HG02588 (cell line): ENCODE measurements around the gene RAB3D.
A peak's percentile ranks its signal among the peaks of the same experiment; 100 is the strongest.
"Not testable (repeated sequence)": the region's sequence is repeated elsewhere in the genome, so short reads cannot be mapped to it uniquely, and the experiment has no call there.

ENCODE experiments used
- ATAC-seq: cut with Tn5 transposase; IDR thresholded peaks from one replicate; pipeline ENCODE4 v1.9.1; 2021; ENCODE audit warnings: mild to moderate bottlenecking, moderate library complexity; ENCODE audit not compliant: unreplicated experiment

RAB3D gene

DNA sequence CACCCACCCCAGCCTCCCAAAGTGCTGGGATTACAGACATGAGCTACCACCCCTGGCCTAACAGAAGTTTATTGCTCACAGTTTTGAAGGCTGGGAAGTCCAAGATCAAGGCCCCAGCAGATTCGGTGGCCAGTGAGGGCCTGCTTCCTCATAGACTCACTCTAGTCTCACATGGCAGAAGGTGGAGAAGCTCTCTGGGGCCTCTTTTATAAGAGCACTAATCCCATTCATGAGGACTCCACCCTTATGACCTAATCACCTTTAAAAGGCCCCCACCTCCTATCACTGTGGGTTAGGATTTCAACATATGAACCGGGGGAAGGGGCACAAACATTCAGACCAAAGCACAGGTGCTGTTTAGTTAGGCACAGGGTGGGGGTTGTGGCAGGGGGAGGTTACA, 28.1 kb upstream of the RAB3D start:
- no peak for ATAC-seq

DNA sequence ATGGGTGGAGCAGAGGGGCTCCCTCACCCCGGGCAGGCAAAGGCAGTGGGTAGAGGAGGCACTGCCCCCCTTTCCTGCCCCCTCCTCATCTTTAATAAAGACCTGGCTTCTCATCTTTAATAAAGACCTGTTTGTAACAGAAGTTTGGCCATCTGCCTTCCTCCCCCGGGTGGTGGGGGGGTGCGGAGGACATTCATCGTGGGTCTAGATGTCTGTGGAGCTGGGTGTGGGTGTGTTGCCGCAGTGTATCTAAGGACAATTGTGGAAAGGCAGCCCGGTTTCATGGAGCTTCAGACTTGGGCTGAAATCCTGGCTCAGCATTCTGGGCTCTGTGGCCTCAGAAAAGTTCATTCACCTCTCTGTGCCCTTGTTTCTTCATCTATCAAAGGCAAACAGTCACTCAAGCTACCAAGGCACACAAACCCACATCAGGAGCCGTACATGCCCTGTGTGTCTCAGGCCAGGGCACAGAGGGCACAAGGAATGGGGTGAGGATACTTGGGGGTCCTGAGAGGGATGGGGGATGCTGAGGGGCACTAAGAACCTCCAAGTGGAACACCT, 26.2 kb upstream of the RAB3D start:
- ATAC-seq, result no peak

DNA sequence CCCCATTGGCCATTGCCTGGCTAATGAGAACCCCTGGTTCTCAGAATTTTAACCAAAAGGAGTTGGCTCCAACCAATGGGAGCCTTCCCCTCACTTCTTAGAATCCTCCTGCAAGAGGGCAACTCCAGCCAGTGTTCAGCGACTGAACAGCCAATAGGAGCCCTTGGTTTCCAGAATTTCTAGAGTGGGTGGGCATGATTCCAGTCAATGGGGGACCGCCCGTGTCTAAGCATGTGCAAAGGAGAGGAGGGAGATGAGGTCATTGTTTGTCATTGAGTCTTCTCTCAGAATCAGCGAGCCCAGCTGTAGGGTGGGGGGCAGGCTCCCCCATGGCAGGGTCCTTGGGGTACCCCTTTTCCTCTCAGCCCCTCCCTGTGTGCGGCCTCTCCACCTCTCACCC, 25.5 kb upstream of the RAB3D start:
- ATAC-seq, result no peak

DNA sequence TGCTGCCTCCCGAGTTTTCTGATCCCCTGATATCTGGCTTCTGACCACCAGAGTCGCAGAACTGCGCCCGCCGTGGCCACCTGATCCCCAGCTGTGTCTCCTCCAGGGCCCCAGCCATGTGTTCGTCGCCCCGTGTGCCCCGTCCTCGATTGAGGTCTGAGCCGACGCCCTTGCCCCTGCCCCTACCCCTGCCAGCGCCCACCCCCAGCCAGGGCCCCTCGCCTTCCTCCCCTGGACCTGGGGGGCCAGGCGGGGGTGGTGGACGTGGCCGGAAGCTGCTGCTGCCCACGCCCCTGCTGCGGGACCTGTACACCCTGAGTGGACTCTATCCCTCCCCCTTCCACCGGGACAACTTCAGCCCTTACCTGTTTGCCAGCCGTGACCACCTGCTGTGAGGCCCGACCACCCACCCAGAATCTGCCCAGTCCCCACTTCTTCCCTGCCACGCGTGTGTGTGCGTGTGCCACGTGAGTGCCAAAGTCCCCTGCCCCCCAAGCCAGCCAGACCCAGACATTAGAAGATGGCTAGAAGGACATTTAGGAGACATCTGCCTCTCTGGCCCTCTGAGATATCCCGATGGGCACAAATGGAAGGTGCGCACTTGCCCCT, 24.9 kb upstream of the RAB3D start:
- ATAC-seq, result no peak

DNA sequence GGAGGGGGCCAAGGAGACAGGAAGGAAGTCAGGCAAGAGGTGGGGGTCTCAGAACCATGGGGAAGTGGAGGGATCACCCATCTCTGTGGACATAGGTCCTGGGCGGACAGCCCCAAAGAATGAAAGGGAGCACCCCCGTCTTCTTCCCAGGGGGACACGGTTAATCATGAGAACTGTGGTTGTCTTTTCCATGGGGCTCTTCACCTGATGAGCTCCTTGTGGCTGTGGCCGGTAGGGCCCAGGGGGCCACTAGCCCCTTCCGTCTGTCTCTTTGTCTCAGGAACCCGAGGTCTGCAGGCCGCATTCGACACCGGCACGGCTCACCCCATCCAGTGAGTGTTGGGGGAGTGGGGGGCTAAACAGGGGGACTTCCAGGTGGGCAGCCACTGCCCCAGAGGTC, 24.4 kb upstream of the RAB3D start:
- ATAC-seq, result no peak

DNA sequence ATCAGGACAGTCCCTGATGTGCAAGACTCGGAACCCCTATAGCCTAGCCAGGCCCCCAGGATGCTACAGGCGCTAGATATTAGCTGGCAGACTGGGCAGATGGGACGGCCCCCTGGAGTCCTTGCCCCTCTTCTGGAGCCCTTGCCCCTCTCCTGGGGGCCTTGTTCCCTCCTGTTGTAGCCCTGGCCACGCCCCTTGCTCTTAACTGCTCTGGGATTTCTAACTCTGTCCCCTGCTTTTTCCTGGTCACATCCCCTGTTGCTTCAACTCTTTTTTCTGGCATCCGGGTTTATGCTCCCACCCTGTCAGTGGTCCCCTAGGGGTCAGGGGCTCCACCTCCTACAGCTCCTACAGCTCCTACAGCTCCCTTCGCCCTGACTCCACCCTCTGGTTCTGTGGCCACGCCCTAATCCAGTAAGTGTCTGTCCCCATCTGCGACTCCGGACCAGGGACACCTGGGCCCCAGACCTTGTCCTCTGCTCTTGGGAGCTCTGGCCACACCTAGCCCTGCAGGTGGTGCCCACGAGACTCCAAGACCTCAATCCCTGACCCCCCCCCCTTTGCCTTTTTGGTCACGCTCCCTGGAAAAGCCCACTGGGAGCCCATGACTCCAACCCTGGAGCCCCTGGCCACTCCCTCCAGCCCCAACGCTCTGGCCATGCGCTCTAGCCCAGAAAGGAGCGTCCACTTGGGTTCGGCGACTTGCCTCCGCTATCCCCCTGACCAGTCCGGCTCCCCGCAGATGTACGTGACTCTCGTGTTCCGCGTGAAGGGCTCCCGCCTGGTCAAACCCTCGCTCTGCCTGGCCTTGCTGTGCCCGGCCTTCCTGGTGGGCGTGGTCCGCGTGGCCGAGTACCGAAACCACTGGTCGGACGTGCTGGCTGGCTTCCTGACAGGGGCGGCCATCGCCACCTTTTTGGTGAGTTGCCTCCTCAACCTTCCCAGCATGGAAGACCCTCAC, 22.6 kb upstream of the RAB3D start:
- no peak for ATAC-seq

DNA sequence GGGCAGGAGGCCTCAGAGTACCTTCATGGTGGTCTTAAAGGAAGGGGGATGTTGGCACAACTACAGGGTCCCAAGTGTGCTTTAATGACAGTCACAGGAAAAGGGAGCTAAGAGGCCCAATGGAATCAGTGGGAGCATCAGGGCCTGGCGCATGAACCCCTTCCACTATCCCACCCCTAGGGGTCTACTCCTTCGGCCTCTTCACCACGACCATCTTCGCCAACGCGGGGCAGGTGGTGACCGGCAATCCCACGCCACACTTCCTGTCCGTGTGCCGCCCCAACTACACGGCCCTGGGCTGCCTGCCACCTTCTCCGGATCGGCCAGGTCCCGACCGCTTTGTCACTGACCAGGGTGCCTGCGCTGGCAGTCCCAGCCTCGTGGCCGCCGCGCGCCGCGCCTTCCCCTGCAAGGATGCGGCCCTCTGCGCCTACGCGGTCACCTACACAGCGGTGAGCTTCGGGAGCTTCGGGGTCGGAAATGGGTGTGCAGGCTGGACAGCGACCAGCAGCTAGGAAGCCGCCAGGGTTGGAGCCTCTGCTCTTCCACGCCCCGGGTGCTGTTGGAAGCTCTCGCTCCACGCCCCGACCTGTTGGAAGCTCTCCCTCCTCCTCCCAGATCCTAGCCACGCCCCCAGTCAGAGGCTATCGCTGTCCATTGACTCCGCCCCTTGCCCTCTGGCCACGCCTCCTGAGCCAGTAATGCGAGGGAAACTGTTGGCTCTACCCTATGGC, 21.7 kb upstream of the RAB3D start:
- ATAC-seq, result no peak

DNA sequence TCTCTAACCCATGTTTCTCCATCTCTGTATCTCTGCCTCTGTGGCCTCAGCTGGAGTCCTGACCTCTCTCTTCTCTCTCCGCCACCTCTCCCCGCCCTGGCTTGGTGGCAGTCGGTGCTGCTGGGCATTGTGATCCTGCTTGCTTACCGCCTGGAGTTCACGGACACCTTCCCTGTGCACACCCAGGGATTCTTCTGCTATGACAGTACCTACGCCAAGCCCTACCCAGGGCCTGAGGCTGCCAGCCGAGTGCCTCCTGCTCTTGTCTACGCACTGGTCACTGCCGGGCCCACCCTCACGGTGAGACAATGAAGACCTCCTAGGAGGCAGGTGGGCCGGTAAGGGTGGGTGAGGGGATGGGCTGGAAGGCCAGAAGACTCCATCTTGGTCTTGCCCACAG, 20.0 kb upstream of the RAB3D start:
- no peak for ATAC-seq

DNA sequence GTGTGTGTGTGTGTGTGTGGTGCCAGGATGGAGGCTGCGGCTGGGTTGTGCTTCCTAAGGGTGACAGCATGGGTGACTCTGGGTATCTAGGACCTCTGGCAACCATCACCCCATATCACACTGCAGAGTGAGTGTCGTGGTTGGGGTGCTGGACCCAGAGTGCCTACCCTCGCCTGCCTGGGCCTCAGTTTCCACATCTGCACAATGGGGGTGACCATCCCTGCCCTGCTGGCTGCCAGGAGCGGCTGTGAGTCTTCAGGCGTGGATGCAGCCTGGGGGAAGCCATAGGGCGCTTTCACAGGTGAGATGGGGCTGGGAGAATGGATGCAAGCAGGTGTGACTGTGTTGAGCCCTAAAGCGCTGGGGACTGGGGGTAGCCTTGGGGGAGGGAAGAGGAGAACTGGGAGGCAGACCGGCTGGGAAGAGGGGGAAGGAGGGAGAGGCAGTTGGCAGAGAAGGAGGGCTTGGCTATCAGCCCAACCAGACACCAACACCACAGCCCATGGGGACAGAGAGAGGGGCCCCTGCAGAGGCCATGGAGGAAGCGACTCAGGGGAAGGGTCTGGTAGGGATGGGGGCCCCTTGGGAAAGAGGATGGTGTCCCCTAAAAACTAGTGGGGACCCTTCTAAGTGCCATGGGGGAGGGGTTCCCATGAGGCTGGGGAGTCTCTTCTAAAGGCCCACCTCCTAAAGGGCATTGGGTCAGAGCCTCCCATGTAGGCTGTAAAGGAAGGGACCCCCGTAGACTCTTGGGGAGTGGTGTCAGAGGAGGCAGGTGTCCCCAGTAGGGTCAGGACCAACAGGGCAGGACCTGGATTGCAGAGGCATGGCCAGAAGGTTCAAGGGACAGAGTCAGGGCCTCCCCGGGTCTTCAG, 17.5 kb upstream of the RAB3D start:
- no peak for ATAC-seq

DNA sequence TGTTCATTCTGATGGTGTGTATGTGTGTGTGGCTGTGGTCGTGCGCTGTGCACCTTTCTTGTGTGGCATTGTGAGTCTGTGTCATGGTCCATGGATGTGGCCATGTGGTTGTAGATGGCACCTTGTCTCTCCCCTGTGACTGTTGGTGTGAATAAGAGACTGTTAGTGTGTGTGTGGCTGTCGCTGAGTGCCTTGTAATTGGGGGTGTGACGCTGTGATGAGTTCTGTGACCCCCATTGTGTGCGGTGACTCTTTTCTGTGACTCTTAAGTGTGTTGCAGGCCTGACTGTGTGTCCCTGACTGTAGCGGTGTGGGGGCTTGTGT, 16.6 kb upstream of the RAB3D start:
- ATAC-seq, result no peak

DNA sequence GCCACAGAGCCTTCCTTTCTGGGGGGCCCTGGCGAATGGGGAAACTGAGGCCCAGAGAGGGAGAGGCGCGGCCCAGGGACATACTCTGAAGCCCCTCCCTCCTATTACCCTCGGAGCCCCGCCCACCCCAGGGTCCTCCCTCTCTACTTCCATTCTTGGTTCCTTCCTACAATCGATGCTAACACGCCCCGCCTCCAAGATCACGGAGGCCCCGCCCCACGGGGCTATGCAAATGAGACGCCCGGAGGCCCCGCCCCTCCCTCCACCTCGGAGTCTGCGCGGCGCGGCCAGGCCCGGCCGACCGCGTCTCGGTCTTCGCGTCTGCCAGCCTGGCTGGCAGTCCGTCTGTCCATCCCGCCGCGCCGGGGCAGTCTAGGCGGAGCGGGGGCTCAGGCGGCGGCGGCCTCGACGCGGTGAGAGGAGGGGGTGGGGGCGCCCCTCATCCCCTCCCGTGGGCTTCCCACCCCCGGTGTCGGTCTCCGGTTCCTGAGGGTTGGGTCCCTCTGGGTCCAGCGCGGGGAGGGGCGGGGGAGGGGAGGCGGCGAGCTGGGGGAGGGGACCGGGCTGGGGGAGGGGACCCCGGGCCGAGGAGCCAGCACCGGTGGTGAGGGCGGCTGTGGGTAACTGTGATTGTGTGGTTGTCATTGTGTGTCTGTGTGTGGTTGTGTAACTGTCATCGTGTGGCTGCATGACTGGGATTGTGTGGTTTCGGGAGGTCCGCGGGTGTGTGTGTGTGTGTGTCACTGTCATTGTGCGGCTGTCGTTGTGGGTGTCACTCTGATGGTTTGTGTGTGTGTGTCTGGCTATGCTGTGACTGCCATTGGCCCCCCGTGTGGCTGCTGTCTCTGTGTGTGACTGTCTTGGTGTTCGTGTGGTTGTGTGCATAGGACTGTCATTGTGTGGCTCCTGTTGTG, 16.0 kb upstream of the RAB3D start, which contains the start of gene PLPPR2:
Gene PLPPR2, plus strand, starts transcription at position 273 of the 914 bp plus-strand sequence. CDS start 2,242 bp downstream, outside the sequence.
- ATAC-seq, result peak; percentile 46

DNA sequence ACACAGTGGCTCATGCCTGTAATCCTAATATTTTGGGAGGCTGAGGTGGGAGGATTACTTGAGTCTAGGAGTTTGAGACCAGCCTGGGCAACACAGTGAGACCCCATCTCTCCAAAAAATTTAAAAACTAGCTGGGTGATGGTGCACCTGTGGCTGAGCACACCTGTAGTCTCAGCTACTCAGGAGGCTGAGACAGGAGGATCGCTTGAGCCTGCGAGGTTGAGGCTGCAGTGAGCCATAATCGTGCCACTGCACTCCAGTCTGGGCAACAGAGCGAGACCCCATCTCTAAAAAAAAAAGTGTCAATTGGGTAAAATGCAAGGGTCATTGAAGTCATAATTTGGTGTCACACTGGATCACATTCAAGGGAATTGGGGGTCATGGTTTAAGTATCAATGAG, 14.6 kb upstream of the RAB3D start:
- not testable (repeated sequence) for ATAC-seq

DNA sequence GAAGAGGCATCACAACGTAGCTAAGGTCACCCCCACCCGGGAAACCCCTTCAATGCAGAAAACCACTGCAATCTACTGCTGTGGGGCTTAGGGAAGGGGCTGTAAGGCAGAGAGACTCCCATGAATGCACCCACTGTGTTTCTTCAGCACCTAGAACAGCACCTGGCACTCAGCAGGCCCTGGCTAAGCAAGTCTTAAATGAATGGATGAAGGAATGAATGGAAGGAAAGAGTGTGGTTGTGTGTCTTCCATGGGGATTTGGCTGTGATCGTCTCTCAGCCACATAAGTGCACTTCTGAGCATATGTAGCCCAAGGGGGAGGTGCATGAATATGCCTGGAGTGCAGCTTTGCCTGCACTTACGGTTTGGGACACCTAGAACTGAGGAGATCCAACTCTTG, 9.7 kb upstream of the RAB3D start:
- ATAC-seq, result no peak

DNA sequence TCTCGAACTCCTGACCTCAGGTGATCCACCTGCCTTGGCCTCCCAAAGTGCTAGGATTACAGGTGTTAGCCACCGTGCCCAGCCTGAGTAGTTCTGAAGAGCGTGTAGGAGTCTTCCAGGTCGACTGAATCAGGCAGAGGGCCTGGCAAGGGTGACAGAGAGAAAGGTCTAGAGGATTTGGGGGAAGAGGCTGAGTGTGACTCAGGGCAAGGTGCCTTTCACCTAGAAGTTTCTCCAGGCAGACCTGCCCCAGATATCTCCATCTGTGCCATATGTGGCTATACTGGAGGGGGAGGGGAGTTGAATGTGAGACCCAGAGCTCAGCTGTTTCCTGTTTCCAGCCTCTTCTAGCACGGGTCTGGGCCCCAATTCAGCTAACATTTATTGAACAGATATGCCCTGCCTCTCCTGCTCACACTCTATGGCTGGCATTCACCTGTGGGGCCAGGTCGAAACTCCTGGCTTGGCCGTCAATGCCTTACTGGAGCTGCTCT, 8.1 kb upstream of the RAB3D start:
- no peak for ATAC-seq

DNA sequence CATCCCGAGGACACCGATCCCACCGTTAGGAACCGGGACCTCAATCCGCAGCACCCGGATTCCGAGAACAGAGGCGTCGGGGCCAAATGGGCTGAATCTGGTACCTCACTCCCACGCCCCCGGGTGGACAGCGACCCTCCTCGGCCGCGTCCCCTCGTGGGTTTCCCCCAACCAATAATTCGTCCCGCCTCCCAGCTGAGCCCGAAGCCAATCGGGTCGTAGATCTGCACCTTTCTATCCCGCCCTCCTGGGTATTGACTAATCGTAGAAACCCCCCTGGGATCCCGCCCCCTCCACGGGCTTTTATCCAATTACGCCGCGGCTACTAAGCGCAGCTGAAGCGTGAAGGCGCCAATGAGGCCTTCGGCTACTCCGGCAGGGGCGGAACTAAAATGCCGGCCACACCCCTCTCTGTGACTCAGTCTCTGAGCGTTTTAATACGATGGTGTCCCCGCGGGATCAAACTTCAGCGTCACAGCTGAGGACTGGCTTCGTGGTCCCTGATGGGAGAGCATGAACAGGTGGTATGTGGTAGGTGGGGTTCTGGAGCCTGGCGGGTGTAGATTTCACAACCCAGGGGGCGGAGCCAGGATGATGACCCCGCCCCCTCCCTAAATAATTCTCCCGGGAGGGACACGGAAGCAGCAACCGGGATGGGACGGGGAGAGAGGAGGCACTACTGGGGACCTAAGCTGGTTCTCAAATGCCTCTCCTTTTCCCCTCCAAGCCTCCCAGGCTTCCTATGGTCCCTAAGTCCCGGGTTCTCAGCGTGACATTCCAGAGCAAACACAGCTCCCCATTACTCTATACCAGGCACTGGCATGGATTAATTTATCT, 6.9 kb upstream of the RAB3D start, which contains the start of the genes CCDC159 and TMEM205:
Gene CCDC159, plus strand, starts transcription at position 416 of the 837 bp plus-strand sequence. Its CDS starts 88 bp downstream, at position 504.
Gene TMEM205, minus strand, starts transcription at position 165 of the 837 bp plus-strand sequence. CDS start 649 bp downstream, outside the sequence.
- peak; percentile 88 for ATAC-seq

DNA sequence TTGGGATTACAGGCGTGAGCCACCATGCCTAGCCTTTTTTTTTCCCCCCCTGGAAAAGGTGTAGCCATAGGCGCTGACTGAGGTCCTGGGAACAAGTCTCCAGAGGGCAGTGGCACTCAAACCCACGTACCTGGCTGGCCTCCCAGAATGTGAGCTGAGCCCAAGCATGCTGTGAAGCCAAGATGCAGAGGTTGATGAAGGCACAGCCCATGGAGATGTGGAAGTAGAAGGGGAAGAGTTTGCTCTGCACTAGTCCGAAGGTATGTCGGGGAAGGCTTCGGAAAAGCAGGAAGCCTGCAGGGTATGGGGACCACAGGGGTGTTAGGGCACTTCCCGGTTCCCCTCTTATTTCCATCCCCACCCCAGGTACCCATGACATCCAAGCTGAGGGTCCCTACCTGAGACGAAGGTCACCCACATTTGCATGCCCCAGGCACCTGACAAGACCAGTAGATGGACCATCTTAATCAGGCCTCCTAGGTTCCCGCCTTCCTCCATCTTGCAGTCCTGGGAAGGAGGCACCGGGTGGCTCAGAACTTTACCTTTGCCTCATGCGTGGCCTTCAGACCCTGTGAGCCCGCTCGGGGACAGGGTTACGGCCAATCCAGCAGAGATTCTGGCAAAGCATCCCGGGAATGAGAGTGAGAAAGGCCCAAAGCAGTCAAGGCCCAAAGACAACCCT, 5.8 kb upstream of the RAB3D start:
- ATAC-seq, result no peak

DNA sequence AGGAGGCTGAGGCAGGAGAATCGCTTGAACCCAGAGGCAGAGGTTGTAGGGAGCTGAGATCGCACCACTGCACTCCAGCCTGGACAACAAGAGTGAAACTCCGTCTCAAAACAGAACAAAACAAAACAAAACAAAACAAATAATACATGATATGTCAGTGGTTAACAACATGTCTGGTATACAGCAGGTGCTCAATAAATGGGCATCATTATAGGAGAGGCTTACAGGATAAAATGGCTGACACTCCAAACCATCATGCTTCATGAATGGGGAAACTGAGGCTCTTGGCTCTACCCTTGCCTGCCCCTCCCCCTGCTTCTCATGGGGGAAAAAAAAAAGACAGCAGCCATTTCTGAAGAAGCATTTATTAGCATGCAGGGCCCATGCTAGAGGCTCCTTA, 3.0 kb upstream of the RAB3D start:
- ATAC-seq, result no peak
